Esophagus squamous epithelium (tissue), 5 donors: ENCODE measurements around the gene PTPRN2. TPM values are rescaled to one million over a fixed set of nuclear protein-coding genes. Genes with fewer than 3 reads are reported as not detected.
"Not testable (repeated sequence)": the region's sequence is repeated elsewhere in the genome, so short reads cannot be mapped to it uniquely, and the experiment has no call there.

Experiments used
- DNase-seq: peaks from one replicate; lab custom pipeline; 2025; lab: John Stamatoyannopoulos, UW
- H3K27ac ChIP-seq, 4 donors: fragments of 200-600 bp; sonication (generic); one replicate each; pipeline ENCODE4 v1.5.1; 2016 to 2019; ENCODE audit warnings: mild to moderate bottlenecking in 1 of 4
- H3K27me3 ChIP-seq, 4 donors: fragments of 200-600 bp; sonication (generic); 1 replicate in 3 of 4; 2 replicates in 1 of 4; pipeline versions ENCODE4 v1.5.1 to v1.6.0; 2017 to 2021; ENCODE audit warnings: antibody characterized with exemption in 1 of 4
- H3K36me3 ChIP-seq, 3 donors: fragments of 200-600 bp; sonication (generic); one replicate each; pipeline ENCODE4 v1.5.1; 2016 to 2019
- H3K4me1 ChIP-seq, 3 donors: fragments of 200-600 bp; sonication (generic); one replicate each; pipeline ENCODE4 v1.5.1; 2017 to 2019
- H3K4me3 ChIP-seq, 4 donors: fragments of 200-600 bp; sonication (generic); 1 replicate in 3 of 4; 2 replicates in 1 of 4; pipeline ENCODE4 v1.5.1; 2016 to 2019; ENCODE audit warnings: mild to moderate bottlenecking in 2 of 4, moderate library complexity in 1 of 4
- H3K9me3 ChIP-seq, 3 donors: fragments of 200-600 bp; sonication (generic); one replicate each; pipeline ENCODE4 v1.5.1; 2016 to 2019
- POLR2A ChIP-seq, 4 donors: fragments of 450-650 bp; IDR thresholded peaks; one replicate each; pipeline ENCODE4 v1.6.1; 2017; ENCODE audit warnings: antibody characterized with exemption in 4 of 4, mild to moderate bottlenecking in 4 of 4, moderate library complexity in 3 of 4
- WGBS, 2 donors: methylation state at CpG; one replicate each; pipeline ENCODE4 v1.1.5; 2018; 5-methylcytosine and 5-hydroxymethylcytosine counted together
- intact Hi-C: fragments of 100-400 bp; cut with DNase I; formaldehyde crosslinking; loops from one replicate; pipeline ENCODE4 v1.15.0; 2022
- total RNA-seq, 4 donors: library from RNA; depleted of rRNA; stranded (reverse); fragments of >200 nt; gene quantifications; one replicate each; pipeline ENCODE4 v1.1.0, GENCODE V29; 2016
- TF ChIP-seq, protein P1 (sequence below), 6 experiments: fragments of 450-650 bp in 4 of 6; fragments of 200-600 bp in 2 of 6; sonication (generic) in 2 of 6; IDR thresholded peaks; one replicate each; pipeline ENCODE4 v1.5.1; 2016 to 2019; ENCODE audit warnings: antibody characterized with exemption in 6 of 6, mild to moderate bottlenecking in 4 of 6, moderate library complexity in 4 of 6
- donor health status: DM: yes; HTN: yes; CAD: no.

PTPRN2 gene
- total RNA-seq, 4 donors from 2014 or later, result 0.38 to 2.7 (median 1.0) TPM

DNA sequence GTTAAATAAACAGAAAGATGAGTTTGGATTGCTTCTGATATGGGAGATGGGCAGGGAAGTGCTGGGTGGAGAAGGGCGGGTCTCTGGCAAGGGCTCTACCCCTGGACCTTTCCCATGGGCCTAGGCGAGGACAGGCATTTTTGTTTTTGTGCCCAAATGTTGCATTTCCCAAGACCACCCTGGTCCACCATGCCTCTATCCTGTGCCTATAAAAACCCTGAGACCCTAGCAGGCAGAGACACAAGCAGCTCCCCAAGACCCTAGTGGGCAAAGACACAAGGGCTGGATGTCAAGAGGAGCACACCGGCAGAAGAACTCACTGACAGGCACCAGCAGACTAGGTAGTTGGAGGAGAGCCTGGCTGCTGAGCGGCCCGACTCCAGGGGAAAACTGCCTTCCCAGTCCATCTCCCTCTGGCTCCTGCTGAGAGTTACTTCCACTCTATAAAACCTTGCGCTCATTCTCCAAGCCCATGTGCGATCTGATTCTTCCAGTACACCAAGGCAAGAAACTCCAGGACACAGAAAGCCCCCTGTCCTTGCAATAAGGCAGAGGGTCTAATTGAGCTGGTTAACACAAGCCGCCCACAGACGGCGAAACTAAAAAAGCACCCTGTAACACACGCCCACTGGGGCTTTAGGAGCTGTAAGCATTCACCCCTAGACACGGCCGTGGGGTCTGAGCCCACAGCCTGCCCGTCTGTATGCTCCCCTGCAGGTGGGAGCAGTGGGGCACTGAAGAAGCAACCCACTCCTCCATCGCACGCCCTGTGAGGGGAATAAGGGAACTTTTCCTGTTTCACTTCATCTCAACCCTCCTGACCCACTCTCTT, 291.4 kb downstream of the PTPRN2 start:
- intact Hi-C loops, result no loop called here
- Histone ChIP-seq H3K4me3 (no peak overlapping the region), H3K9me3 (no peaks in the 10 kb centered on the region), H3K27ac (no peak overlapping the region), H3K4me1 (peaks cover 0 to 3% (median 0%) of the 10 kb centered on the region in 3 donors), H3K27me3 (no peaks in the 10 kb centered on the region), H3K36me3 (no peaks in the 10 kb centered on the region)
- no peak for DNase-seq
- WGBS, 2 donors, result 83 to 90% methylated on average over 10 to 16 of the region's 16 CpGs
- TF ChIP-seq, protein P1, sequence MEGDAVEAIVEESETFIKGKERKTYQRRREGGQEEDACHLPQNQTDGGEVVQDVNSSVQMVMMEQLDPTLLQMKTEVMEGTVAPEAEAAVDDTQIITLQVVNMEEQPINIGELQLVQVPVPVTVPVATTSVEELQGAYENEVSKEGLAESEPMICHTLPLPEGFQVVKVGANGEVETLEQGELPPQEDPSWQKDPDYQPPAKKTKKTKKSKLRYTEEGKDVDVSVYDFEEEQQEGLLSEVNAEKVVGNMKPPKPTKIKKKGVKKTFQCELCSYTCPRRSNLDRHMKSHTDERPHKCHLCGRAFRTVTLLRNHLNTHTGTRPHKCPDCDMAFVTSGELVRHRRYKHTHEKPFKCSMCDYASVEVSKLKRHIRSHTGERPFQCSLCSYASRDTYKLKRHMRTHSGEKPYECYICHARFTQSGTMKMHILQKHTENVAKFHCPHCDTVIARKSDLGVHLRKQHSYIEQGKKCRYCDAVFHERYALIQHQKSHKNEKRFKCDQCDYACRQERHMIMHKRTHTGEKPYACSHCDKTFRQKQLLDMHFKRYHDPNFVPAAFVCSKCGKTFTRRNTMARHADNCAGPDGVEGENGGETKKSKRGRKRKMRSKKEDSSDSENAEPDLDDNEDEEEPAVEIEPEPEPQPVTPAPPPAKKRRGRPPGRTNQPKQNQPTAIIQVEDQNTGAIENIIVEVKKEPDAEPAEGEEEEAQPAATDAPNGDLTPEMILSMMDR (IDR thresholded peaks at IDR 0.05), result no peak
- TF ChIP-seq POLR2A (IDR thresholded peaks at IDR 0.05), result no peak

DNA sequence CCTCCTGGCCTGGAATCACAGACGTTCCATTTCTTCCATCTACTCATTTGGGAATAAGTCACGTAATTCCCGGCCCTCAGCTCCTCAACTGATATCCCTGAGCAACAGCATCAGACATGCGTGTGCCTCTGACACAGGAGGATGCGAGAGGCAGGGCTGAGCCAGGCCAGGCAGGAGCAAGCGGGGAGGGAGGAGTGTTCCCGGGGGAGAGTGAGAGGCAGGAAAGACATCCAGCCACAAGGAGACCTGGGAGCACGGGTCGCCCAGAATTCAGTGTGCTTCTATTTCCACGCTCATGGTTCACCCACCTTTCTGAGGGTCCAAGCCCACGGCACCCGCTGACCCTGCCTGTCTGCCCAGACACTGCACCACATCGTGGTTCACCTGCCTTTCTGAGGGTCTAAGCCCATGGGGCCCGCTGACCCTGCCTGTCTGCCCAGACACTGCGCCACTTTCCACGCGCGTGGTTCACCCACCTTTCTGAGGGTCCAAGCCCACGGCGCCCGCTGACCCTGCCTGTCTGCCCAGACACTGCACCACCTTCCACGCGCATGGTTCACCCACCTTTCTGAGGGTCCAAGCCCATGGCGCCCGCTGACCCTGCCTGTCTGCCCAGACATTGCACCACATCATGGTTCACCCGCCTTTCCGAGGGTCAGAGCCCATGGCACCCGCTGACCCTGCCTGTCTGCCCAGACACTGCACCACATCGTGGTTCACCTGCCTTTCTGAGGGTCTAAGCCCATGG, 293.0 kb downstream of the PTPRN2 start:
- WGBS, 2 donors, result 89% methylated on average over 7 to 27 of the region's 29 CpGs
- H3K27me3 ChIP-seq, DNase-seq: not testable (repeated sequence)

DNA sequence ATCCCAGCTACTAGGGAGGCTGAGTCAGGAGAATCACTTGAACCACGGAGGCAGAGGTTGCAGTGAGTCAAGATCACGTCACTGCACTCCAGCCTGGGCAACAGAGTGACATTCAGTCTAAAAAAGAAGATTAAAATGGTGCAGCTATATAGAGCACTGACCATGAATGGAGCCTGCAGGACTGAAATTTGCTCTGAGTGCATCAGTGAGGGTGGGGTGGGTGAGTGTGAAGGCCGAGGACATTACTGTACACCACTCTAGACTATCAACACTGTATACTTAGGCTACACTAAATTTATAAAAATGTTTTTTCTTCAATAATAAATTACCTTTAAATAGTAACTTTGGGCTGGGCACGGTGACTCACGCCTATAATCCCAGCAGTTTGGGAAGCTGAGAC, 294.7 kb downstream of the PTPRN2 start:
- Histone ChIP-seq H3K4me3 (no peak overlapping the region), H3K9me3 (peaks cover 0 to 24% (median 11%) of the 10 kb centered on the region in 3 donors), H3K27ac (no peak overlapping the region), H3K4me1 (no peaks in the 10 kb centered on the region), H3K27me3 (no peaks in the 10 kb centered on the region), H3K36me3 (no peaks in the 10 kb centered on the region)
- intact Hi-C loops, result no loop called here
- TF ChIP-seq POLR2A (IDR thresholded peaks at IDR 0.05), result no peak
- TF ChIP-seq, protein P1 (IDR thresholded peaks at IDR 0.05), result no peak
- no peak for DNase-seq
- WGBS, 2 donors, result 46 to 49% methylated on average over 5 of the region's 5 CpGs

More for the DNA sequence above, 293.0 kb downstream of the PTPRN2 start:
- intact Hi-C loops, H3K36me3 ChIP-seq, H3K27ac ChIP-seq, H3K4me1 ChIP-seq, H3K4me3 ChIP-seq, H3K9me3 ChIP-seq: not testable (repeated sequence)

DNA sequence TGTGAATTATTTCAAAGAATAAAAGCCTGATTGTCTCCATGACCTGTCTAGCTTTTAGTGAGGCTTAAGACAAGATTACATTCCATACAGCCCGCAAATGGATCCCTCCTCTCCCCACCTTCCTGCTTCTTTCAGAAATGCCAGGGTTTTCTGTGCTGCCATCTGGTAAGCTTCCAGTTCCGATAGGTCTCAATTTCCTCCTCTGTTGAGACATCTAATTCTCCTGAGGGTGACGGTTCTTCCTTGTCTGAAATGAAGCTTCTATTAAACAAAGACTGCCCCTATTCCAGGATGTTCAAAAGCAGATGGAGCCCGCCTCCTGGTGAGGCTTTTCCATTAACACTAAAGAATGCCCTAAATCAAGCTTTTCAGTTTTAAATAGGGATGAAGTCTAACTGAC, 295.6 kb downstream of the PTPRN2 start:
- DNase-seq, result no peak
- no peak for TF ChIP-seq POLR2A (IDR thresholded peaks at IDR 0.05)
- TF ChIP-seq, protein P1 (IDR thresholded peaks at IDR 0.05), result no peak
- no peaks in the 10 kb centered on the region for H3K27me3 ChIP-seq
- H3K36me3 ChIP-seq, result no peaks in the 10 kb centered on the region
- H3K27ac ChIP-seq, result no peak overlapping the region
- intact Hi-C loops, result no loop called here
- peaks cover 0 to 31% (median 11%) of the 10 kb centered on the region in 3 donors for H3K9me3 ChIP-seq
- WGBS, 2 donors, result 66 to 72% methylated on average over 4 of the region's 4 CpGs
- H3K4me3 ChIP-seq, result no peak overlapping the region
- H3K4me1 ChIP-seq, result no peaks in the 10 kb centered on the region

DNA sequence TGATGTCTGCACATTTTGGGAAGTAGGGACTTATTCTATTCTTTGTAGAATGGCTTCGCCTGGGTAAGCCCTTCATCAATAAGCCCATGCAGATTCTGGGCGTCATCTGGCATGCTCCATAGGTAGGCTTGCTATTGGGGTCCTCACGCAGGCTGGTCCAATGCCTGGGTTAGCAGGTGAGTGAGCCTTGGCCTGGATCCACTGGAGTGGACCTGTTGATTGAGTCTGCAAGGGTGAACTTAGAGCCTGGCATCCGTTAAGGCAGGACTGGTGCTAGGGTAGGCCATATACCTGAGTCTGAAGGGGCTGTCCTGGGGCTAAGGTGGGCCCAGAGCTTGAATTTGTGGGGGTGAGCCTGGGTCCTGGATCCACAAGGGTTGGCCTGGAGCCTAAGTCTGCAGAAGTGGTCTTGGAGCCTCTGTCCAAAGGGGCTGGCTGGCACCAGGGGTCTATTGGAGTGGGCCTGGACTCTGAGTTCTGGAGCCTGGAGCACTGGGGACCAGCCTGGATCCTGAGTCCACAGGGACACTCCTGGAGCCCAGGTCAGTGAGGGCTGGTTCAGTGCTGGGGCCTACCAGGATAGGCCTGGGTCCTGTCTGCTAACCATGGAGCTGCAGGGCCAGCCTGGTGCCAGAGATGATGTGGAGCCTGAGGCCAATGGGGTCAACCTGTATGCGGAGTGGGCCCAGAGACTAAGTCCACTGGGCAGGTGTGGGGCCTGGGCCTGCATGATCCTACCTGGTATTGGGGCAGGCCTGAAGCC, 297.7 kb downstream of the PTPRN2 start:
- Histone ChIP-seq H3K4me1 (no peaks in the 10 kb centered on the region), H3K36me3 (no peaks in the 10 kb centered on the region), H3K4me3 (no peak overlapping the region), H3K27ac (no peak overlapping the region), H3K27me3 (no peaks in the 10 kb centered on the region), H3K9me3 (peaks cover 0 to 36% (median 18%) of the 10 kb centered on the region in 3 donors)
- intact Hi-C loops, result no loop called here
- 100% methylated on average over 2 to 4 of the region's 5 CpGs for WGBS, 2 donors
- no peak for DNase-seq
- TF ChIP-seq POLR2A (IDR thresholded peaks at IDR 0.05), result no peak
- TF ChIP-seq, protein P1 (IDR thresholded peaks at IDR 0.05), result no peak
